Mesendoderm (in vitro differentiated cells): Measurements from ENCODE around the gene TLNRD1. TPM values are rescaled to one million over a fixed set of nuclear protein-coding genes. Genes with fewer than 3 reads are reported as not detected.
"Not testable (repeated sequence)": the region's sequence is repeated elsewhere in the genome, so short reads cannot be mapped to it uniquely, and the experiment has no call there.

ENCODE experiments used
- DNase-seq: peaks from one replicate; pipeline ENCODE4 v3.0.0; 2013
- H2AK5ac ChIP-seq: 2 replicates; pipeline ENCODE4 v1.6.1; 2013; ENCODE audit warnings: low read length, inconsistent platforms
- H2BK120ac ChIP-seq: 2 replicates; pipeline ENCODE4 v1.6.1; 2013; ENCODE audit warnings: low read depth, mild to moderate bottlenecking, low read length, moderate library complexity, mixed read lengths
- H2BK15ac ChIP-seq: replicated peaks from 2 replicates; pipeline ENCODE4 v1.6.1; 2013; ENCODE audit warnings: low read depth, mild to moderate bottlenecking, moderate library complexity
- H2BK5ac ChIP-seq: 2 replicates; pipeline ENCODE4 v1.6.1; 2013; ENCODE audit warnings: low read length, inconsistent platforms
- H3K18ac ChIP-seq: 2 replicates; pipeline ENCODE4 v1.6.1; 2013; ENCODE audit warnings: mild to moderate bottlenecking, low read length, mixed read lengths
- H3K23ac ChIP-seq: one replicate; pipeline ENCODE4 v1.6.1; 2013; ENCODE audit warnings: low read length
- H3K27ac ChIP-seq: 2 replicates; pipeline ENCODE4 v1.5.1; 2013; ENCODE audit warnings: low read depth, mild to moderate bottlenecking, inconsistent platforms, low read length, moderate library complexity
- H3K27me3 ChIP-seq: 2 replicates; pipeline ENCODE4 v1.6.1; 2013; ENCODE audit warnings: low read length, control low read depth, mild to moderate bottlenecking, inconsistent platforms; ENCODE audit not compliant: insufficient read depth, poor library complexity
- H3K36me3 ChIP-seq: 2 replicates; pipeline ENCODE4 v1.6.1; 2013; ENCODE audit warnings: low read length, inconsistent platforms; ENCODE audit not compliant: control insufficient read depth, insufficient read depth
- H3K4ac ChIP-seq: one replicate; pipeline ENCODE4 v1.6.1; 2013; ENCODE audit warnings: low read depth, mild to moderate bottlenecking, low read length, moderate library complexity
- H3K4me1 ChIP-seq: 2 replicates; pipeline ENCODE4 v1.6.1; 2013; ENCODE audit warnings: low read depth, low read length, inconsistent platforms; ENCODE audit not compliant: control insufficient read depth
- H3K4me2 ChIP-seq: 2 replicates; pipeline ENCODE4 v1.6.1; 2013; ENCODE audit warnings: low read length
- H3K4me3 ChIP-seq: 2 replicates; pipeline ENCODE4 v1.5.1; 2013; ENCODE audit warnings: mild to moderate bottlenecking, low read length
- H3K56ac ChIP-seq: one replicate; pipeline ENCODE4 v1.6.1; 2013; ENCODE audit warnings: low read length
- H3K79me1 ChIP-seq: 2 replicates; pipeline ENCODE4 v1.6.1; 2013; ENCODE audit warnings: low read length, inconsistent platforms
- H3K79me2 ChIP-seq: 2 replicates; pipeline ENCODE4 v1.6.1; 2013; ENCODE audit warnings: mild to moderate bottlenecking, low read length; ENCODE audit not compliant: control insufficient read depth, insufficient read depth
- H3K9ac ChIP-seq: 2 replicates; pipeline ENCODE4 v1.6.1; 2013; ENCODE audit warnings: low read length, inconsistent platforms
- H4K5ac ChIP-seq: one replicate; pipeline ENCODE4 v1.6.1; 2013; ENCODE audit warnings: low read length
- H4K8ac ChIP-seq: one replicate; pipeline ENCODE4 v1.6.1; 2013; ENCODE audit warnings: low read depth, mild to moderate bottlenecking, control low read depth, low read length, moderate library complexity
- WGBS: extraction: QIAGEN DNeasy Blood & Tissue Kit; methylation state at CpG from one replicate; pipeline ENCODE4 v1.1.7; 2013; ENCODE audit warnings: low lambda C conversion rate, missing lambda C conversion rate; ENCODE audit not compliant: insufficient coverage; ENCODE audit errors: extremely low coverage; 5-methylcytosine and 5-hydroxymethylcytosine counted together
- polyA plus RNA-seq, 2 experiments: library from polyadenylated mRNA; stranded (reverse); fragments of 200-250 nt; gene quantifications; one replicate each; pipeline ENCODE4 v1.2.3, GENCODE V29; 2013

TLNRD1 gene
- 19.4 TPM for polyA plus RNA-seq (2013, experiment 1 of 2)
- 19.5 TPM for polyA plus RNA-seq (2013, experiment 2 of 2)

- Histone ChIP-seq H3K4me3 (peak within 1 kb of the TSS; percentile 74), H3K27me3 (no peaks in the 10 kb centered on the region), H2BK15ac (no peak within 1 kb of the TSS), H3K56ac (peak within 1 kb of the TSS; percentile 94), H3K23ac (peak within 1 kb of the TSS; percentile 89), H3K4ac (peak within 1 kb of the TSS; percentile 90), H3K36me3 (no peaks in the 10 kb centered on the region), H3K4me2 (peak within 1 kb of the TSS; percentile 48), H3K18ac (peak within 1 kb of the TSS; percentile 98), H2AK5ac (no peak within 1 kb of the TSS), H3K4me1 (peaks cover 4% of the 10 kb centered on the region), H3K27ac (peak within 1 kb of the TSS; percentile 96), H2BK120ac (no peak within 1 kb of the TSS), H3K79me2 (peaks cover 15% of the 10 kb centered on the region), H2BK5ac (peak within 1 kb of the TSS; percentile 73), H4K8ac (peak within 1 kb of the TSS; percentile 100), H4K5ac (no peak within 1 kb of the TSS), H3K79me1 (peaks cover 10% of the 10 kb centered on the region), H3K9ac (peak within 1 kb of the TSS; percentile 92)
- peak; percentile 95 for DNase-seq
- no CpG with 5 or more reads among the region's 66 CpGs for WGBS
Observed at GRCh38 chr15:81000624-81001151, at the start of gene TLNRD1. TLNRD1 (plus strand) TSS chr15:81000923; CDS start chr15:81002272, 1,349 bp downstream.

GRCh38 chr15:80951941-80952340 is 48.8 kb upstream of the TLNRD1 start:
- H3K79me1 ChIP-seq = no peaks in the 10 kb centered on the region

GRCh38 chr15:80953001-80953952 is 47.4 kb upstream of the TLNRD1 start:
- peak overlapping the region; percentile 68 for H3K56ac ChIP-seq
- no CpG with 5 or more reads among the region's 12 CpGs for WGBS
- H3K23ac ChIP-seq = no peak overlapping the region
- H3K4me2 ChIP-seq = no peak overlapping the region
- no peak overlapping the region for H3K27ac ChIP-seq
- H3K79me2 ChIP-seq = no peaks in the 10 kb centered on the region
- no peak overlapping the region for H4K8ac ChIP-seq
- no peaks in the 10 kb centered on the region for H3K79me1 ChIP-seq
- peaks cover 8% of the 10 kb centered on the region for H3K4me1 ChIP-seq
- no peak overlapping the region for H2BK15ac ChIP-seq
- H2BK5ac ChIP-seq = peak overlapping the region; percentile 81
- no peak overlapping the region for H3K4me3 ChIP-seq
- no peak overlapping the region for H2AK5ac ChIP-seq
- H3K36me3 ChIP-seq = peaks cover 2% of the 10 kb centered on the region
- no peak overlapping the region for H4K5ac ChIP-seq
- H3K18ac ChIP-seq = no peak overlapping the region
- no peak for DNase-seq
- H2BK120ac ChIP-seq = no peak overlapping the region
- H3K27me3 ChIP-seq = no peaks in the 10 kb centered on the region
- no peak overlapping the region for H3K9ac ChIP-seq
- no peak overlapping the region for H3K4ac ChIP-seq

More at GRCh38 chr15:80951941-80952340, 48.8 kb upstream of the TLNRD1 start:
- no CpG with 5 or more reads among the region's 5 CpGs for WGBS
- H3K4me1 ChIP-seq = peaks cover 8% of the 10 kb centered on the region
- no peak overlapping the region for H4K5ac ChIP-seq
- no peak overlapping the region for H3K4ac ChIP-seq
- peaks cover 3% of the 10 kb centered on the region for H3K36me3 ChIP-seq
- no peak overlapping the region for H2BK120ac ChIP-seq
- no peak overlapping the region for H3K4me2 ChIP-seq
- no peak overlapping the region for H2BK15ac ChIP-seq
- no peak overlapping the region for H4K8ac ChIP-seq
- H3K9ac ChIP-seq = no peak overlapping the region
- H3K79me2 ChIP-seq = no peaks in the 10 kb centered on the region
- no peak overlapping the region for H3K4me3 ChIP-seq
- H3K18ac ChIP-seq = no peak overlapping the region
- no peak overlapping the region for H2AK5ac ChIP-seq
- no peak overlapping the region for H2BK5ac ChIP-seq
- no peaks in the 10 kb centered on the region for H3K27me3 ChIP-seq
- no peak overlapping the region for H3K56ac ChIP-seq
- no peak overlapping the region for H3K27ac ChIP-seq
- H3K23ac ChIP-seq = no peak overlapping the region
- DNase-seq = no peak

- no peak overlapping the region for H4K5ac ChIP-seq
- no peak overlapping the region for H3K4me2 ChIP-seq
- no peak overlapping the region for H3K23ac ChIP-seq
- no peak overlapping the region for H3K9ac ChIP-seq
- H3K27ac ChIP-seq = peak overlapping the region; percentile 6
- no peak overlapping the region for H3K4me3 ChIP-seq
- no peaks in the 10 kb centered on the region for H3K79me2 ChIP-seq
- H2BK15ac ChIP-seq = no peak overlapping the region
- H3K18ac ChIP-seq = peak overlapping the region; percentile 44
- H3K27me3 ChIP-seq = no peaks in the 10 kb centered on the region
- WGBS = no CpG with 5 or more reads among the region's 9 CpGs
- DNase-seq = peak; percentile 95
- peak overlapping the region; percentile 68 for H3K56ac ChIP-seq
- no peaks in the 10 kb centered on the region for H3K79me1 ChIP-seq
- peak overlapping the region; percentile 81 for H2BK5ac ChIP-seq
- H4K8ac ChIP-seq = no peak overlapping the region
- peak overlapping the region; percentile 49 for H3K4ac ChIP-seq
- no peak overlapping the region for H2BK120ac ChIP-seq
- no peak overlapping the region for H2AK5ac ChIP-seq
- peaks cover 2% of the 10 kb centered on the region for H3K36me3 ChIP-seq
- H3K4me1 ChIP-seq = peaks cover 8% of the 10 kb centered on the region
Observed at GRCh38 chr15:80953953-80954778, 46.6 kb upstream of the TLNRD1 start.

- not testable (repeated sequence) for H3K23ac ChIP-seq, H4K8ac ChIP-seq, H3K79me2 ChIP-seq, H4K5ac ChIP-seq, H3K56ac ChIP-seq, H3K4me3 ChIP-seq, H3K79me1 ChIP-seq, H3K4me2 ChIP-seq, H2BK120ac ChIP-seq, H2AK5ac ChIP-seq, H3K4me1 ChIP-seq, H2BK5ac ChIP-seq, H3K36me3 ChIP-seq, H3K9ac ChIP-seq, H3K27ac ChIP-seq, H2BK15ac ChIP-seq, H3K27me3 ChIP-seq, H3K18ac ChIP-seq
- H3K4ac ChIP-seq = peak overlapping the region; percentile 21
- no CpG with 5 or more reads among the region's 19 CpGs for WGBS
- DNase-seq = peak; percentile 60
Observed at GRCh38 chr15:80955571-80956452, 44.9 kb upstream of the TLNRD1 start.
